Skin of body (tissue), 2 donors: ENCODE measurements around the gene DMRTB1. TPM values are rescaled to one million over a fixed set of nuclear protein-coding genes. Genes with fewer than 3 reads are reported as not detected.
A peak's percentile ranks its signal among the peaks of the same experiment; 100 is the strongest.

Experiments
- DNase-seq: peaks from one replicate; lab custom pipeline; 2025; lab: John Stamatoyannopoulos, UW
- total RNA-seq: library from RNA; depleted of rRNA; stranded (reverse); fragments of >200 nt; gene quantifications from one replicate; pipeline ENCODE4 v1.2.3, GENCODE V29; 2014

The DMRTB1 gene
- total RNA-seq, 1 donor from 2014 or later: not detected

DNA sequence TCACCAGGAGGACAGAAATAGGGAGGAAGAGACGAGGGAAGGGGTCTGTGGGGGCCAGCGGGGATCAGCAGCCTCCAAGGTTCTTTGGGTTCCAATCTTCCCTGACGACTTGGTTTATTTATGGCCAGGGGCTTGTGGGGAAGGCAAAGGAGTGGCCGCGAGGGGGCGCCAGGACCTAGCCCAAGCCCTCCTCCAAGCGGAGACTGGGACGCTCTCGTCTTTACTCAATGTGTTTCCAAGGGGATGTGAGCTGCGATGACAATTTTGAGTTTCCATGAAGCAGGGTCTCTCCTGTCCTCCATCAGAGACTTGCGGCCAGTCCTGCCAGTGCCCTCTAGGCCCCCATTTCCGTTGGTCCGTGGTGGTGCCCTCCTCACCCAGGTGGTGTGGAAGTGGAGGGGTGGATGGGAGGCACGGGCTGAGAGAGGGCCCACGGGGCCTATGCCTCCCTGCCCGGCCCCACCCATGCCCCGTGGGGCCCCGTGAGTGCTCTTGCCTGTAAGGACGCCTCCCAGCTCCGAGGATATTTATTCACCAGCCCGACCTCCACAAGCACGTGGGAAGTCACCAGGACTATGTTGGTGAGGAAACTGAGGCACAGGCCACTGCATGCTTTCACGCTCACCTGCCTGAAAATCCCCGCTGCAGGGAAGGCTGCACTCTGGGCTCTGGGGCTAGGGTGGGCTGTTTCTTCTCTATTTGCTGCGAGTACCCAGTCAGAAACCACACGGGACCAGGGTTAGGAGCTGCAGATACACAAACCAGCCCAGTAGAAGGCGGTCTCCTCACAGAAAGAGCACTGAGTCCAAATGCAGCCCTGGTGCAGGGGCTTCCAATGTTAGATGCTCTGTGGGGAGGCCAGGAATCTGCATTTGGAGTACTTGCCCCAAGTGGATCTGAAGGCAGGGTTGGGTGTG is 26.5 kb downstream of the DMRTB1 start:
- DNase-seq: peak; percentile 85

DNA sequence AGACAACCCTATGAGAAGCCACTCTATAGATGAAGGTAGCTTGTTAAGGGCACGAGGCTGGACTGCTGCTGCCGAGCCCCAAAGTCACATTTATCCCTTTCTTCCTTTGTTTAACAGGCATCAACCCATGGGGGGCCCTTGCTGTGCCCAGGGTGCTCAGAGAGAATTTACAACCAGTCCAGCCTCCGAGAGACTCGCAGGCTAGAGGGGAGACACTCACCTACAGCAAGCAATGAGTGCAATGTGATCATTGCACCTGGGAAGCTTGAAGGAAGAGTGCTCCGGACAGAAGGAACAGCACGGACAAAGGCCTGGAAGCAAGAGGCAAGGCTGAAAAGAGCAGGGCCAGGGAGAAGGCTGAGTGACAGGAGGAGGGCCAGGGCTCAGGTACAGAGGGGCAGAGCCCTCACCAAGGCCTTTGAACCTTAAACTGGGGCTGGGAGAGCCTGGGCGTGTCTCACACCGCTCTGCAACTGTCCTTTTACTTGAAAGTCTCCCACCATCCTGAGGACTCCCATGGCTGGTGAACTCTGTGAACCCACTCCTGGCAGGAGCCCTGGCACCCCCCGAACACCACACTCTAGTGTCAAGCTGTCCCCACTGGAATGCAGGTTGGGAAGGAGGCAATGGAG is 27.3 kb downstream of the DMRTB1 start:
- no peak for DNase-seq

DNA sequence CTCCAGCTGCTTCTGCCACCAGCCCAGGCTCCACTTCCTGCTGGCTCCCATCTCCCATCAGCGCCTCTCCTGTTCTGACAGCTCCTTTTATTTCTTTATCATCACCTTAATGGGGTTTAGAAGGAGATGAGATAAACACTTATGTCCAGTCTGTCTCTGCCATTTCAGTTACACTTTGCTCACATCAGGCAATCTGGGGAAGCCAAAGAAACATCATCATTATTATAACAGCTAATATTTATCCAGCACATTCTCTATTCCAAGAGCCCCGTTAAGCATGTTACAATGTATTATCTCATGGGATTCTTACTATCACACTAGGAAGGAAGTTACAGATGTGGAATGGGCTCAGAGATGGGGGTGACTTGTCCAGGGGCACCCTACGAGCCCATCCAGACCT is 31.2 kb downstream of the DMRTB1 start:
- DNase-seq: no peak

DNA sequence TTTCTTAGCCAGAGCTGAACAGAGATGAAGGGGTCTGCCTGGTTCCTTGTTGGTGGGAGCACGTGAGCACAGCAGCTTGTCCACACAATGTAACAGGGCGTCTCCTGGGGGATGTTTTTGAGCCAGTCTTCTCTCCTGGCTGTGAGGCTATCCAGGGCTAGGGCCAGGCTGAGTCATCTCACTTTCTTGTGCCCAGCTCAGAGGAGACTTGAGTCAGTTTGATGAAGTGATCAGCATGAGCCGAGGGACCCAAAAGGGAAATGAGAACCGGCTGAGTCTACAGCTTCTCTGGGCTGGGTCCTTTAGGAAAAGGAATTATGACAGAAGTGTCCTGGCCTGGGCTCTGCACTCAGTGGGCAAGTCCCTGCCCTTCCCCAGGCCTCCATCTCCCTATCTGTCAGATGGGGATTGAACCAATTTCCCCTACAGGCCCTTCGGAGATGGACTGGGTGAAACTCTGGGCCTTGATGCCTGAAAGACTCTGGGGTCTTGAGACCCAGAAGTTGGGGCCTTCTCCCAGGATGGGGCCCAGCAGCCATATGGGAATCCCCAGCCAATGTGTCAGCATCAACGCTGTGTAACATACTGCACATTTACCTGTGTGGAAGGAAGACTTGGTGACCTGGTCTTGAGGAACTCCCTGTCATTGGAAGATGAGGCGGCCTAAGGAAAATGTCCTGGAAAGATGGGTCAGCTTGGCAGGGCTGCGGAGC is 36.6 kb downstream of the DMRTB1 start:
- no peak for DNase-seq

DNA sequence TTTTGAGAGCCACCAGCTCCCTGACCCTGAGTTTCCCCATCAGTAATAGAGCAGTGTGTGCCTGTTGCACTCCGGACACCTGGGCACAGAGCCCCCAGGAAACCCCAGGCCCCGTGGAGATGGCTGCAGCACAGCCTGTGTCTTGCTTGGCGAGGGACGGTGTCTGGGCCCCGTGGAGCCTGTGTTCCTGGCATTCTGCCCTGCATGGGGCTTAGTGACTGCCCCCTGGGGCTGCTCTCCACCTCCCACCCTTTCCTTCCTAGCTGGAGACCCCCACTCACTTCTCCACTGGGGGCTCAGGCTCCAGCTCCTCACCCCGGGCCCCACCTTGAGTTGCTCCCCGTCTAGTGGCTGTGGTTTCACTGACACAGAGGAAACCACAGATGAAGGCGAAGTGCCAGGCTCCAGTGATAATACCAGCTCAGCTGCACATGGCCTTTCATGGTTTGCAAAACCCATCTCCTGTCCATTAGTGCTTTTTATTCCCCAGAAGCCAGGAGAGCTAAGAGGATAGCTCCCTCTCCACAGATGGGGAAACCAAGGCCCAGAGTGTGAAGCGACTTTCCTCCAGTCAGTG is 39.4 kb downstream of the DMRTB1 start:
- no peak for DNase-seq

DNA sequence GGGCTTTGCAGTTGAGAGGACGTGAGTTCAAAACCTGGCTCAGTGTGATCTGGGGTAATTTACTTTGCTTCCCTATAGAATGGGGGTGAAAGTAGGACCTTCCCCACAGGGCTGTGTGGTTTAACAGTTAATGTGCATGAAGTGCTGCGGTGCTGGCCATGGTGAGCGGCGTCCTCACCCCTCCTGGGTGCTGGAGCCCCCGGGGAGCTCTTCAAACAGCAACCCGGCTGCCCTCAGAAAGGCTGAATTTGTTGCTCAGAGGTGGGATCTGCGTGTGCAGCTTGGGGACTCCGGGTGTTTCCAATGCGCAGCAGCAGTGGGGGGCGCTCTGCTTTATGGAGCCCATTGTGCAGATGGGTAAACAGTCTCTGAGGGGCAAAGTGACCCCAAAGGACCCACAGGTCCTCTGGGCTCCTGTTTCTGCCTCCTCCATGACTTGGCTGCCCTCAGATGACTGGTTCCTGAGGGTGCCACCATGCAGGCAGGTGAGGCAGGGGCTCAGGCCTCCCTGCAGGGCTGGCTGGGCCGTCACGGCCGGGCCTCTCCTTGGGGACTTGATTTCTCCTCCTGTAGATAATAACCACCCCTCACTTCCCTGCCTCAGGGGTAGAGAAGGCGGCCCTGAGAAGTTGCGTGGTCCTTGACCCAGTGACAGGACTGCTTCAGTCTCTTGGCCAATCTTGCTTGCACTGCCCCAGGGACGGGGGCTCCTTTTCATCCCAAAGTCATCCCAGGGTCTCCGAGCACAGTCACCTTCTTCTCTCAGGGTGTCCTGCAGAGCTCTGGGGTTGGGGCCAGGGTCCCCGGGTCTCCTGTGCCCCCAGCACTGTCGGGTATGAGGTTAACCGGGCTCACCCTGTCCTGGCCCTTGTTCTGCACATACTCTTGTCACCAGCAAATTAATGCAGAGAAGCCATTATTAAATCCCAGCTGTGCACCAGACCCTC is 40.3 kb downstream of the DMRTB1 start:
- no peak for DNase-seq

DNA sequence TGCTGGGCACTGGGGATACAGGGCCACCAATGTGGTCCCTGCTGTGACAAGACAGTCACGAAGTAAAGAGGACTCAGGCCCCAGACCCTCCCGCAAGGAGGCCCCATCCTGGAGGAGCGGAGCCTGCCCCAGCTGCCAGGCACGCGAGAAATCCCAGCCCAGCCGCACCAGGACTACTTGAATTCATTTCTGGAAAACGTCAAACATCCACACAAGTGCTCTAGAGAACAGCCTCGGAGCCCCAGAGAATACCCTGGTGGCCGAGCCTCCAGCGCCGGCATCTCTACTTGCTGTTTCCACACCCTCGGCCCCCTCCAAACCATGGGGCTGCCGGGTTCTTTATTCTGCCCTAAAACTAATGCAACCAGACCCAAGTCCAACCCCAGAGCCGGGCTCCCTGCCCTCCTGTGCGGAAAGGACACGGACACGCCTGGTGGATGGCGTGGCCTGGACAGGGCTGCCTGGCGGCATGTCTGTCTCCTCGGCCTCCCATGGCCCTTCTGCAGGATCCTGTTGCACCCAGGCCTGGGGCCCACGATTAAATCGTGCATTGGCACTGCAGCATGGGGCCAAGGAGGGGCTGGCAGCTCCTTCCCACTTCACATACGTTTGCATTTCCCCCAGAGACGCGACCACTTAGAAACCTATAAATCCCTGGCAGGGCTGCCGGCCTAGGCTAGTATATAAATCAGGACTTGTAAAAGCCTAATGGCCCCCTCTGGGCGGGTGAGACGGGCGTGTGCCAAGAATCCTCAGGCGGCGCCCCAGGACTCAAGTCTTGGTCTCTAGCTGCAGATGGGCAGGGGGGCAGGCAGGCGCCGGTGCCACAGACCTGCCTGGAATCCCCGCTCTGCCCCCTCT is 41.2 kb downstream of the DMRTB1 start:
- no peak for DNase-seq

DNA sequence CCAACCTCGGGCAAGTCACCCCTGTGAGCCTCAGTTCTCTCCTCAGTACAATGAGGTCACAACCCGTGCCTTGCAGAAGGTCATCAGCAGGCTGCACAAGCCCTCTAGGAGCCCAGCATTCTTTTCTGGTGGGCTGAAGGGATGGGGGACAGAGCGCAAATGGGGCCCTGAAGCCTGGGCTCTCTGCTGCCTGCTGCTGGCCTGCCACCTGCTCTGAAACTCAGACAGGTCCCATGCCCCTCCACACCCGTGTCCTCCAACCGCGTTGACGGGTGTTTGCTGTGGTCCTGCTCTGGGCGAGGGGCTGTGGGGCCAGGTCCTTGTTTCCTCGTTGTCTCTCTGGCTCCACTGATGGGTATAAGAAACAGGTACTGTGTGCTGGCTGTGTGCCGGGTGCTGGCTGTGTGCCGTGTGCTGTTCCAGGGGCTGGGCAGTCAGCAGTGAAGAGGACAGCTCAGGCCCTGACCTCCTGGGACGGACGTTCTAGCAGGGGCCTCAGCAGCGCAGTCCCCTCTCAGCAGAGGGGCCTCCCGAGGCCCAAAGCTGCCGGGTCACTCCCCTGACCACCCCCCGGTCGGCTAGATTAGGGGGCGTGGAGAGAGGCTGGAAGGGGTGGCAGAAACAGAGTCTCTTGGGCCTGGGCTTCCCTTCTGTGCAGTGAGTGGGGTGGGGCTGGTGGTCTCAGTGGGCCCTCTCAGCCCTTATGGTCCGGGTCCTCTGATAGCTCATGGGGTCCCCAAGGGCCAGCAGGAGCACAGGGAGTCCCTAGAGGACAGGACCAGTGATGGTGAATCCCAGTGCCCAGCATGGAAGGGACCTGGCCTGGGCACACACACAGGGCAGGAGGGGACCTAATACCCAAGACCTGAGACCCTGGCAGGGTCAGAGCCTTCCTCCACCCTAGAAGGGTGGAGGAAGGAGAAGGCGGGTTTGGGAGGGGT is 42.1 kb downstream of the DMRTB1 start:
- DNase-seq: no peak

DNA sequence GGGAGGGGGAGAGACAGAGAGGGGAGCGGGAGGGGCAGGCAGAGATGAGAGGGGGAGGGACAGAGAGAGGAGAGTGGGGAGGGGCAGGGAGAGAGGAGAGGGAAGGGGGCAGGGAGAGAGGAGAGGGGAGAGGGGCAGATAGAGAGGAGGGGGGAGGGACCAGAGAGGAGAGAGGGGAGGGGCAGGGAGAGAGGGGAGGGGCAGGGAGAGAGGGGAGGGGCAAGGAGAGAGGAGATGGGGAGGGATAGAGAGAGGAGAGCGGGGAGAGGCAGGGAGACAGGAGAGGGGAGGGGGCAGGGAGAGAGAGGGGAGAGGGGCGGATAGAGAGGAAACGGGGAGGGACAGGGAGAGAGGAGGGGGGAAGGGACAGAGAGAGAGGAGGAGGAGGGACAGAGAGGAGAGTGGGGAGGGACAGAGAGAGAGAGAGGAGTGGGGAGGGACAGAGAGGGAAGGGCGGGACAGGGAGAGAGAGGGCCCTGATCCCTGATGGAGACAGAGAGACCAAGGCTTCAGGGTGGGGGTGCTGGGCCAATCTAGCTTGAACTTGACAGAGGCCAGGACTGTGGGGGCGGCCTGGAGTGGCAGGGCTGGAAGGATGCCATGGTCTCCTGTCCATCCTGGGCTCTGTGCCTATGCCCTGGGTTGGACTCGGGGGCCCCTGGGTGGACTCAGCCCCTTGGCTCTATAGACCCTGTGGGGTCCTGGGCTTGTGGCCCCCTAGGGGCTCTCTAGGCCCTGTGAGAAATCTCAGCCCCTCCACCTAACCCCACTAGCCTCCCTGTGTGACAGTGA is 43.6 kb downstream of the DMRTB1 start:
- peak; percentile 36 for DNase-seq

DNA sequence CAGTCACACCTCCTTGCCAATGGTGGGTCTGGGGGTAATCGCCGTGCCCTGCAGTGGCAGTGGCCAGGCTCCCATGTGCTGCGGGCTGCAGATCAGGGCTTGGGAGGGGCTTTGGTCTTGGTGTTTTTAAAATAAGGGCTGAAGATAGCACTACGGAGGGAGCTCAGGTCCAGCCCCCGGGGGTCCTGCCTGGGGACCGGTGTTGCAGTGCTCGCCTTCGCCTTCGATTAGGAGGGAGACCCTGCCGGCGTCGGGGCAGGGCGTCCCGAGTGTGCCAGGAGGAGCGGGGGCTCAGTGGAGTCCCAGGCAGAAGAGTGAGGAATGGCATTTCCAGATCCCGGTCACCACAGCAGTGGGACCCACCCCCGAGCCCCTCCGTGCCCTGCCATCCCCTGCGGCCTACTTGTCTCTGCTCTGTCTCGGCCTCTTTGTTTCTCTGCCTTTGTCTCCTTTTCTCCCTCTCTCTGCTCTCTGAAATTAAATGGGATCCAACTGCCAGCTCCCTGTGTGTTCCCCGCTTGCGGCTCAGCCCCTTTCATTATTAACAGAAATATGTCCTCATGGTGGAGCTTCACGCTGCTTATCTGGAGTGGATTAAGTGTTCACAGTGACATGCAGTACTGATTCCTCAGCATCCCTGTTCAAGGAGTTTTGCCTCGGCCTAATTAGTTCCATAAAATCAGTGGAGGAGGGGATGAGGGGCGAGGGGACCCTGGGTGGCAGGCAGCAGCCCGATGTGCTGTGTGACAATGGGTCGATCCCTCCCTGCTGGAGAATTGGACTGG is 44.4 kb downstream of the DMRTB1 start:
- peak; percentile 86 for DNase-seq

DNA sequence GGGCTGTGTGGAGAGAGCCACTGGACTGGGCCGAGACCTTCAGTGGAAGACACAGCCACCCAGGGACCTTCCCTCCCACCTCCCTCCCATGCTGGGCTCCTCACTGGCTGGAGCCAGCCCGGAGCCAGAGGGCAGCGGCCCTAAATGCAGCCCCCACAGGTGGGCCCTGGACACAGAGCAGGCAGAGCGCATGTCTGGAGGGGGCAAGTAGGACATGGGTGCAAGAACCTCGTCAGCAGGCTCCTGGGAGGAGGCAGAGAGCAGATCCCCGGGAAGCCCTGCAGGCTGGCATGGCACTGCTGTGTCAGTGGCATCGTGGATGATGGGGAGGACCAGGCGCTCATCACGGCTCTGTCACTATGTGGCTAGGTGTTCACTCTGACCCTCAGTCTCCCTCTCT is 45.7 kb downstream of the DMRTB1 start:
- no peak for DNase-seq

DNA sequence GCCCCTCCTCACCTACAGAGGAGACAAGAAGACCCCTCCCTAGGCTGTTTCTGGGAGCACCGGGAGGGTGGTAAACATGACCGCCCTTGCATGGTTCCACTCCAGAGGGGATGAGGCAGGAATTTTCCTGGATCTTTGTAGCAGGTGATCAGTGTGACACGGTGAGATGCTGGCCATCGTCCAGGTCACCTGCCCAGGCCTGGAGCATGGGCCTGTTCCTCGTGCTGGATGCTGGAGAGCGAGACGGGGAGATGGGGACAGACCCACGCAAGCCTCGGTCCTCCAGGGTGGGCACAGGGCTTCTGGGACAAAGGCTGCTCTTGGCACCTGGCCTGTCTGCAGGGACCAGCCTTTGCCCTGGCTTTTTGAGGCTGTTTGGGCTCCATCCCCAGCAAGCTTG is 46.2 kb downstream of the DMRTB1 start:
- DNase-seq: no peak

DNA sequence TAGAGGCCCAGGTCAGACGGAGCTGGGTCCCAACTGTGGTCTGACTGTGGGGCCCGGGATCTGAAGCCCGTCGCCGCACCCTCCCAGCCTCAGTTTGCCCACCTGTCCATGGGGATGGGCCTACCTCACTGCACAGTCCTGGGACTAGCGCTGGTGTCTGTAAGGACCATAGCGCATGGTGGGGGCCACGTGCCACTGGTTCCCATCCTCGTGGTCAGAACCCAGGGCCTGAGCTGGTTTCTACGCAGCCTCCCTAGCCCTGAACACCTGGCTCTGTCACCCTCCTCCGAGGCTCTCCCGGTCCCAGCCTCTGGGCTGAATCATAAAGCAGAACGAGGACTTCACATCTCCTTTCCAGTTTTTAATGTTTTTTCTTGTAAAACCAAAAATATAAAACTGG is 46.7 kb downstream of the DMRTB1 start:
- DNase-seq: no peak

DNA sequence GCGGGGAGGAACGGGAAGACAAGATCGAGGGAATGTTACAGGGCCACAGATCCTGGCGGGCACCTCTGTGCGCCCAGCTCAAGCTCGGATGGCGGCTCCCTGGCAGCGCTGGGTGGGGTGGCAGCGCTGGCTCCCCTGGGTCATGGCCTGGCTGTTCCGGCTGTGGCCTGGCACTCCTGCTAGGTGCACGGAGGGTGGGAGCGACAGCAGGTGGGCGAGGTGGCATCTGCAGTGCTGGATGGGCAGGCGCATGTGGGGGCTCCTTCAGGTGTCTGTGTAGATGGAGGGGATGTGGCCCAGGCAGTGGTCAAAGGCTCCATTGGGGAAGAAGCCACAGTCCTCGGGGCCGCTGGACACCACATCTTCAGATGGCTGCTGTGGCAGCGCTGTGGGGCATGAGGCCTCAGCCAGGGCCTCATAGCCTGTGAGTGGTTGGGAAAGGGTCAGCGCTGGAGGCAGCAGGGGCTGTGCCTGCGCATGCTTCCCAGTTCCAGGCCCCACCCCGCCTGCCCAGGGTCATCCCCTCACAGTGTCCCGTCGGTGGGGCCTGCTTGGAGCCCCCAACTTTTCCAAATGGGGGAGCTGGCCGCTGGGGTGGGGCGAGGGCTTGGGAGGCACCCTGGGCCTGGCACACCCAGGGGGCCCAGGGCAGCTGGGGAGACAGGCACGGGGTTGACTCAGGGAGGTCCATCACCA is 47.3 kb downstream of the DMRTB1 start:
- no peak for DNase-seq

DNA sequence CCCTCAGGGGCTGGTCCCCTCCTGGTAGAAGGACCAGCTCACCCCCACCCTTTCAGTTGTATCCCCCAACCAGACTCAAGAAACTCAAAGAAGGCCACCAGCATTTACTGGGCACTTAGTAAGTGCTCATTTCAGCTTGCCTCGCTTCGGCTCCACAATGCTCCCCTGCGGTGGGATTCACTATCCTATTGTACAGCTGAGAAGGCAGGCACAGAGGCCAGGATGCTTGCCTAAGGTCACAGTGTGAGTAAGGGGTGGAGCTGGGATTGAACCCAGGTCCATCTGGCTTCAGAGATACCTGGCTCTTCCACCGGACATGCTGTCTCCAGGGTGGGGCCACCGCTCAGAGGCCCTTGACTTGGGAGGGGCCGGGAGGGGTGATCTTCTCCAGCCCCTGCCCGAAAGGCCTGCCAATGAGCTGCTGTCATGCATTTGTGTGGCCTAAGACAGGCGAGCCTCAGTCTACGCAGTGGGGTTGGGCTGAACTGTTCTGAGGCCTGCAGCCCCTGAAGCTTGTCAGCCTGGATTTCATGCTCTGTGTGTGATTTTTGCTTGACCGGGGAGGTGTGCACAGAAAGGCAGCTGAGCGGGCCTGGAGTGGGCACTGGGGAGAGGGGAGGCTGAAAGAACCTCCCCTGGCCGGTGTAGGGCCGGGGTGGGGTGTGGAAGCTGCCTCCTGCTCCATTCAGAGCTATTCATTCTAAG is 48.1 kb downstream of the DMRTB1 start:
- no peak for DNase-seq
